ENCODE data around the gene PIGZ.

PIGZ gene

DNA sequence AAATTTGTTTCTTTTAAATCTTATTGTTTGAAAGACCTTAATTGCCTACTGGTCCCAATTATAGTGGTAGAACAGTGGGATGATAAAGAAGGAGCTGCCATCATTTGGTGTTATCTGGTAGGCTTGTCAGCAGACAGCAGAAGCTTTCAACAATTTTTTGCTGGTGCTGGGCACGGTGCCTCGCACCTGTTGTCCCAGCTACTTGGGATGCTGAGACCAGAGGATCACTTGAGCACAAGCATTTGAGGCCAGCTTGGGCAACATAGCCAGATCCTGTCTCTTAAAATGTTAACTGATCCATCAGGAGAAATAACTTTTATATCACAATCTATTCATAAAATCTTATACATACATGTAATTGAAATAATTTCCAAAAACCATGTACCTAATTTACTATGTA is 64.9 kb downstream of the PIGZ start:
- DNase-seq (ENCODE audit: low spot score) = no peak

DNA sequence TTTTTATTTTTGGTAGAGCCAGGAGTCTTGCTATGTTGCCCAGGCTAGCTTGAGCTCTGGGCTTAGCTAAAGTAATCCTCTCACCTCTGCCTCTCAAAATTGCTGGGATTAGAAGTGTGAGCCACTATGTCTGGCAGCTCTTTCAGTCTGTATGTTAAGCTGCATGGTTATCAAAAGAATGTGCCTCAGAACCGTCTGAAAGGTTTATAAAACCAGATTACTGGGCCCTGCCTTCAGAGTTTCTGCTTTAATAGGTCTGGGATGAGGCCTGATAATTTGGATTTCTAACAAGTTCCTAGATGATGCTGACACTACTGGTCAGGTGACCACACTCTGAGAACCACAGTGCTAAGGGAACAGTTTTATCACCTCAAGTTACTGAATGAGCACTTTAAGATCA is 66.3 kb downstream of the PIGZ start:
- DNase-seq (ENCODE audit: low spot score) = no peak

DNA sequence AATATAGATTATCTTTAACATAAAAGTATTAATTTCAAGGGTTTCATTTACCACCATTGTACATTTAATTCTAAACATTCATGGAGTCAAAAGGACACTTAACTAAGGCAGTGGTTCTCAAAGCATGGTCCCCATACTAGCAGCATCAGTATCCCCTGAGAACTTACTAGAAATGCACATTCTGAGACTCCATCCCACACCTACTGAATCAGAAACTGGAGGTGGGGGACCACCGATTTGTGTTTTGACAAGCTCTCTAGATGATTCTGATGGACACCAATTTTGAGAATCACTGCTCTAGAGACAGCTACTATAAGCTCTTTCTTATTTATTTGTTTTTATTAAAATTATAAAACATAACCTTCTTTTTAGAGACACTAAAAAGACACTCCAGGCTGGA is 66.9 kb downstream of the PIGZ start:
- no peak for DNase-seq (ENCODE audit: low spot score)

Data from CD4-positive, alpha-beta T cell treated with Interleukin-6 at 100 ng/mL for 8 hours (primary cell).